Small intestine (tissue), 7 donors: ENCODE results near the gene PLXNA4. TPM values are rescaled to one million over a fixed set of nuclear protein-coding genes. Genes with fewer than 3 reads are reported as not detected.

ENCODE experiments used
- DNase-seq, 2 donors: peaks; one replicate each; pipeline versions ENCODE4 v3.0.0 to v3.0.0-alpha.2; 2013
- FAIRE-seq: peaks from 2 replicates; lab custom pipeline; 2012; peaks lifted over from hg19 to GRCh38; lab: Jason Lieb, UNC
- H3K27ac ChIP-seq, 3 donors: one replicate each; pipeline ENCODE4 v1.5.1; 2013; ENCODE audit warnings: low read length in 2 of 3, mild to moderate bottlenecking in 2 of 3, control low read depth in 1 of 3, inconsistent platforms in 1 of 3, low read depth in 1 of 3, moderate library complexity in 1 of 3
- H3K27me3 ChIP-seq, 3 donors: one replicate each; pipeline ENCODE4 v1.6.1; 2013; ENCODE audit warnings: low read length in 3 of 3, inconsistent platforms in 1 of 3; ENCODE audit not compliant: control insufficient read depth in 3 of 3, insufficient read depth in 3 of 3
- H3K36me3 ChIP-seq, 3 donors: one replicate each; pipeline ENCODE4 v1.6.1; 2013; ENCODE audit warnings: low read length in 3 of 3, inconsistent platforms in 1 of 3, low read depth in 1 of 3, mild to moderate bottlenecking in 1 of 3, moderate library complexity in 1 of 3; ENCODE audit not compliant: control insufficient read depth in 3 of 3, insufficient read depth in 2 of 3
- H3K4me1 ChIP-seq, 3 donors: one replicate each; pipeline ENCODE4 v1.6.1; 2013; ENCODE audit warnings: low read length in 2 of 3, inconsistent platforms in 1 of 3, low read depth in 1 of 3, mild to moderate bottlenecking in 1 of 3, moderate library complexity in 1 of 3; ENCODE audit not compliant: control insufficient read depth in 3 of 3, insufficient read depth in 2 of 3
- H3K4me3 ChIP-seq, 3 donors: one replicate each; pipeline ENCODE4 v1.5.1; 2013; ENCODE audit warnings: low read length in 3 of 3, control low read depth in 1 of 3, inconsistent platforms in 1 of 3, low read depth in 1 of 3, mild to moderate bottlenecking in 1 of 3, moderate library complexity in 1 of 3
- H3K9me3 ChIP-seq, 2 donors: one replicate each; pipeline ENCODE4 v1.6.1; 2013; ENCODE audit warnings: low read depth in 1 of 2, low read length in 1 of 2; ENCODE audit not compliant: control insufficient read depth in 2 of 2, insufficient read depth in 1 of 2
- WGBS, 3 donors: extraction: QIAGEN DNeasy Blood & Tissue Kit; methylation state at CpG; one replicate each; pipeline ENCODE4 v1.1.7; 2013; 5-methylcytosine and 5-hydroxymethylcytosine counted together
- polyA plus RNA-seq, 4 donors: library from polyadenylated mRNA; stranded (reverse) in 3 of 4; unstranded in 1 of 4; fragments of 200-250 nt in 3 of 4; fragments of 120-200 nt in 1 of 4; gene quantifications; one replicate each; pipeline versions ENCODE4 v1.2.1 to v1.2.3, GENCODE V29; 2013
- donor health status: healthy with polysubstance abuse.
- donor health status: control.
- donor health status: control.
- donor health status: Bipolar disorder and iron deficiency.
- donor health status: healthy.

Gene PLXNA4
- polyA plus RNA-seq, 4 donors: under 0.01 to 3.9 (median 1.2) TPM; not detected in 1

DNA sequence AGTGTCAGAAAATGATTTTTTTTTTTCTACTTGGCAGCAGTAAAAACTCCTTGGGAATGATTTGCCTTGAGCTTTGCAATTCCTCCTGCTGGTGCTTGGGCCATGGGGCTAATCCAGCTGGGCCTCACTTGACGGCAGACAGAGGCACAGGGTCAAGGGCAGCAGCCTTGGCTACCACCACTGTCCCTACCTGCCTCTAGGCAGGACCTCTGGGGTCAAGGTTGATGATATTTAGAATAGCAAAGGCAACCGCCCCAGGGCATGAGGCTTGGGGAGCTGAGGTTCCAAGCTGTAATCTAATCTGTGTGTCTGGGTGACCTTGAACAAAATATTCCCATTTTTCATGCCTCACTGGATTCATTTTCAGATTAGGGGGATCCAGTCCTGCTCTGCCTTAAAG is 327.4 kb downstream of the PLXNA4 start:
- H3K27ac ChIP-seq: no peak overlapping the region
- H3K36me3 ChIP-seq: no peaks in the 10 kb centered on the region
- peaks cover 5 to 7% (median 7%) of the 10 kb centered on the region in 3 donors for H3K4me1 ChIP-seq
- 39 to 59% (median 48%) methylated on average over 2 of the region's 2 CpGs for WGBS, 3 donors
- FAIRE-seq: no peak
- H3K27me3 ChIP-seq: peaks cover 0 to 3% (median 0%) of the 10 kb centered on the region in 3 donors
- H3K9me3 ChIP-seq: no peaks in the 10 kb centered on the region
- H3K4me3 ChIP-seq: no peak overlapping the region
- DNase-seq: no peak

DNA sequence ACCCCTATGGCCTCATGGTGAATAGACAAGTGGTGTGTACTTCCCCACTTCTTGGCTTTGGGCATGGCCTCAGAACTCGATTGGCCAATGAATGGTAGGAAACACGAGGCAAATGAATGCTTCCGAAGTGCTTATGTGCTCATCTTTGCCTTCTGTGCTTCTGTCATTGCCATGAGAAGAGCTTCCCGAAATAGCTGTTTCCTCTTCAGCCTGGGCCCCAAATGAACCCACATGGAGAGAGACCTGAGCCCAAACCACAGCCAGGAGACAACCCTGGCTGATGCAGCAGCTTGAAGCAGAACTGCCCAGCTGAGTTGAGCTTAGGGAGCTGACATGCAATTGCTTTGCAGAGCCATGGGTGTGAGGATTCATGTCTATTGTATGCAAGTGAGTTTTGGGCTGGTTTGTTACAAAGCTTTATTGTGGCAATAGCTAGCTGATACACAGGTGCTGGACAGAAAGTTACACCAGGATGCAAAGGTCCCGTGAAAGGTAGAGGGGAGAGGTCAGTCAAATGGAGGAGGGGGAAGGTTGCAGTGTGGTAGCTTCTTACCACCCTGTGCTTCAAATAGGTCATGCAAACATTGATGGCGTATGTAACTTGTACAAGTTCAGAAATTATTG is 328.2 kb downstream of the PLXNA4 start:
- WGBS, 3 donors: 75 to 91% (median 76%) methylated on average over 6 of the region's 6 CpGs
- Histone ChIP-seq H3K27me3 (peaks cover 0 to 3% (median 0%) of the 10 kb centered on the region in 3 donors), H3K4me3 (no peak overlapping the region), H3K4me1 (peaks cover 5 to 7% (median 7%) of the 10 kb centered on the region in 3 donors), H3K36me3 (no peaks in the 10 kb centered on the region), H3K9me3 (no peaks in the 10 kb centered on the region), H3K27ac (no peak overlapping the region)
- DNase-seq (no peak), FAIRE-seq (no peak)

DNA sequence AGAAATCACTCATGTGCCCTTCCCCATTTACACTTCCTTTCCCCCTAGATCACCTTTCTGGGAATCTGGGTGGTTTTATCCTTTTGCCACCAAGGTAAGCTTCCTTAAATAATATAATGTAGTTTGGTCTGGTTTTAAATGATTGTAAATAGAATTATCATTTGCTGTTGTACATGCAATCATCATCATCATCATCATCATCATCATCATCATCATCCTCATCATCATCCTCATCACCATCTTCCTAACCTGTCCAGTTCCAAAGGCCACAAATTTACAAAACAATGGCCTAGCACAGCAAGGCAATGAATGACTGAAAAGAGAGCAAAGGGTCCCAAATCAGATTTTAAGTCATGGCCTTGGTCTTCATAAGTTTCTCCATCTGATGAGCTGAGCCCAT is 329.7 kb downstream of the PLXNA4 start:
- no peaks in the 10 kb centered on the region for H3K36me3 ChIP-seq
- H3K4me1 ChIP-seq: peaks cover 3 to 7% (median 5%) of the 10 kb centered on the region in 3 donors
- DNase-seq (no peak), FAIRE-seq (no peak)
- H3K4me3 ChIP-seq: no peak overlapping the region
- H3K9me3 ChIP-seq: no peaks in the 10 kb centered on the region
- H3K27me3 ChIP-seq: peaks cover 0 to 5% (median 0%) of the 10 kb centered on the region in 3 donors
- no peak overlapping the region for H3K27ac ChIP-seq

DNA sequence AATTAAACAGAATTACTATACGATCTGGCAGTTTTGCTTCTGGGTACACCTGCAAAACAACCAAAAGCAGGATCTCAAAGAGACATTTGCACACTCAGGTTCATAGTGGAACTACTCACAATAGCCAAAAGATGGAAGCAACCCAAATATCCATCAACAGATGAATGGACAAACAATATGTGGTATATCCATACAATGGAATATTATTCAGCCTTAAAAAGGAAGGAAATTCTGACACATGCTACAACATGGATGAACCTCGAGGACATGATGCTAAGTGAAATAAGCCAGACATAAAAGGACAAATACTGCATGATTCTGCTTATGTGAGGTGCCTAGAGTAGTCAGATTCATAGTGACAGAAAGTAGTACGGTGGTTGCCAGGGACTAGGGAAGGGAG is 330.7 kb downstream of the PLXNA4 start:
- Histone ChIP-seq H3K27ac (no peak overlapping the region), H3K9me3 (no peaks in the 10 kb centered on the region), H3K36me3 (no peaks in the 10 kb centered on the region), H3K27me3 (peaks cover 0 to 5% (median 0%) of the 10 kb centered on the region in 3 donors), H3K4me1 (peaks cover 0 to 2% (median 2%) of the 10 kb centered on the region in 3 donors), H3K4me3 (no peak overlapping the region)
- FAIRE-seq: no peak
- DNase-seq: no peak
- 85 to 91% (median 86%) methylated on average over 3 of the region's 3 CpGs for WGBS, 3 donors

DNA sequence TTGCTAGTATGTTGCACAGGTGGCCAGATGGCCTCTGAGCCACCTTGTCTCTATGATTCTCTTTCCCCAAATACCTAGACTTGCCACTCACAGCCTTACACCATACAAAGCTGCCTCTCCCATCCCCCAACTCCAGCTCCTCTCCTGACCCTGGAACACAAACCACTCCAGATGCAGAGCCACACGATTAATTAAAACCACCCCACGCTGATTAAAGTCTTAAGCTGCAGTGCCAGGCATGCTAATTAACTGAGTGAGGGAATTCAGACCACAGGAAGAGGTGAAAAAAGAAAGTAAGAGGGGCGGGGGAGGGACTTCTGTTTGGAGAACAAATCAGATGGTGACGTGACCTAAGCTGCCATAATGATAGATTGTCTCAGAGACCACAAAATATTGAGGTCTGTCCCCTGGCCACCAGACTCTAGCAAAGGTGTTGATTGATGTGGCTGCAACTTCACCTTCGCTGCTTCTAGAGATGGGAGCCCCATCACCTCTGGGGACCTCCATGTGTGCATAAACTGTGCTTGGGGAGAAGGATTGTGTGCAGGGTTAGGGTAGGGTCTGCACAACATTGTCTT is 331.3 kb downstream of the PLXNA4 start:
- Histone ChIP-seq H3K9me3 (no peaks in the 10 kb centered on the region), H3K4me3 (no peak overlapping the region), H3K36me3 (no peaks in the 10 kb centered on the region), H3K4me1 (no peaks in the 10 kb centered on the region), H3K27ac (no peak overlapping the region), H3K27me3 (peaks cover 0 to 8% (median 0%) of the 10 kb centered on the region in 3 donors)
- no peak for FAIRE-seq
- 82 to 93% (median 86%) methylated on average over 5 of the region's 5 CpGs for WGBS, 3 donors
- DNase-seq: no peak

DNA sequence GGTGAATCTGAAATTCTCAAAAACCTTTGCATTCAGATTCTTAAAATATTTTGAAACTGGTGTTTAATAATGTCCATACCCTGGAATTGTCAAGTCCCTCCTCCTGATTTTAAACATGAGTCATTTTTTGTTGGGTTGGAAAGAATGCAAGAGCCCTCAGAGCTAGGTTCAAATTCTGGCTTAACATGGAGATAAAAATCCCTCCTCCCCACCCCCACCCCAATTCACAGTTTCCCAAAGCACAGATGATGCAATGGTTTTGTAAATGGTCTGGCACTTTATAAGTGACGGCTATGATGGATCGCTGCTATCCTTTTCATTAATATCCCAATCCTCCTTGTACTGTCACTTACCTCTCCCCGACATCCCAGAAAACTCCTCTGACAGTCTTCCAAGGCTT is 332.8 kb downstream of the PLXNA4 start:
- Histone ChIP-seq H3K9me3 (no peaks in the 10 kb centered on the region), H3K27me3 (peaks cover 0 to 8% (median 0%) of the 10 kb centered on the region in 3 donors), H3K4me1 (no peaks in the 10 kb centered on the region), H3K27ac (no peak overlapping the region), H3K4me3 (no peak overlapping the region), H3K36me3 (peaks cover 0 to 2% (median 0%) of the 10 kb centered on the region in 3 donors)
- WGBS, 3 donors: 75 to 88% (median 82%) methylated on average over 3 of the region's 3 CpGs
- FAIRE-seq (no peak), DNase-seq (no peak)

DNA sequence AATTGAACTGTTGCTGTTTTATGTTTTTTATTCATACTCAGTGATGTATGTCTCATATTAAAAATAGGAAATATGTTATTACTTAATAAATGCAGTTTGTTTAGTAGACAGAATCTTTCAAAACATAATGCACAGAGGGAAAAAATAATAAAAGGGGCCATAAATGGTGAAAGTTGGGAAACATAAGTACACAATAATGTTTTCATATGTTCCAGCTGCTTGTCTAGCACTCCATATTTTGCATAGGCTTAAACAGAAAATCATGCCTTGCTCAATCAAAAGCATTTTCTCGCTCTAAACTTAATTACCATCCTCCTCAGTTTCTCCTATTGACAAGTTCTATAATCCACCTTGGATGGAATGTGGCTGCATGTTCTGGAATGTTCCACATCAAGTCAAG is 333.2 kb downstream of the PLXNA4 start:
- no peak overlapping the region for H3K27ac ChIP-seq
- no peak for FAIRE-seq
- DNase-seq: no peak
- H3K4me3 ChIP-seq: no peak overlapping the region
- peaks cover 0 to 2% (median 0%) of the 10 kb centered on the region in 3 donors for H3K36me3 ChIP-seq
- H3K9me3 ChIP-seq: no peaks in the 10 kb centered on the region
- WGBS, 3 donors: 62 to 88% (median 85%) methylated on average over 1 of the region's 1 CpG
- H3K27me3 ChIP-seq: peaks cover 0 to 8% (median 0%) of the 10 kb centered on the region in 3 donors
- H3K4me1 ChIP-seq: no peaks in the 10 kb centered on the region

DNA sequence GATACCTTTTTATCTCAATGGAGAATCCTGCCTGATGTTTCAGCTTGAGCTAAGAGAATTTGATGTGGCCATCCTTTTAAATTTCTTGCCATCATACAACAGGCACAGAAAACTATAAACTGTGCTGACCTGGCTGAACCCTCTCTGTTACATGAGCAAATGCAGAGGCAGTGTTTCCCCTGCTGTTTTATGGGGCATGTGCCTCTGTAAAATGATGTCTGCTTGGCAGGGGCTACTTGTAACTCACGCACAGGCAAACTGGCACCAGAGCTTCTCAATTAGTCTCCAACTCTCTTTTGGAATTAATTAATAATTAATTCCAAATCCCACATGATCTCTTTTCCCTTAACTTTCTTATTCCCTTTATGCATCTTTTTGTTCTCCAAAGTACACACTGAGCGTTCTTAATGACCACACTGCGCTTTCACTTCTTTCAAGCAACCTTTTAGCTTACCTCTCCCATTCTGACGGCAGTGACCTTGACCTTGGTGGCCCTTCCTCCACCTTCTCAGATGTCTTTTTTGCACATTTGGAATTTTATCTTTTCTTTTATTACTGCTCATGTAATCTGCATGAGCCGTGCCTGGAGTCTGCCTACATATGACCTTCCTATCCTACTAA is 334.0 kb downstream of the PLXNA4 start:
- peaks cover 0 to 2% (median 0%) of the 10 kb centered on the region in 3 donors for H3K36me3 ChIP-seq
- 47 to 71% (median 50%) methylated on average over 5 of the region's 5 CpGs for WGBS, 3 donors
- H3K4me3 ChIP-seq: no peak overlapping the region
- peaks cover 0 to 5% (median 0%) of the 10 kb centered on the region in 3 donors for H3K27me3 ChIP-seq
- no peaks in the 10 kb centered on the region for H3K9me3 ChIP-seq
- FAIRE-seq (no peak), DNase-seq (no peak)
- H3K4me1 ChIP-seq: no peaks in the 10 kb centered on the region
- no peak overlapping the region for H3K27ac ChIP-seq
